PC-3 (cell line): Measurements from ENCODE around the gene CFAP44. TPM values are rescaled to one million over a fixed set of nuclear protein-coding genes. Genes with fewer than 3 reads are reported as not detected.

Experiments used
- ATAC-seq: fragments of 200-7000 bp; cut with Tn5 transposase; 2 replicates; pipeline ENCODE4 v1.9.1; 2020; ENCODE audit warnings: mild to moderate bottlenecking, moderate library complexity
- BruUV-seq: library from RNA; stranded (reverse); fragments of 400-500 nt; replicated peaks from 2 replicates; lab custom pipeline; 2021; lab: Mats Ljungman, UMichigan
- CTCF ChIA-PET: fragments of 300-600 bp; sonication (Branson Sonifier 250); formaldehyde crosslinking; loops from one replicate; lab custom pipeline; 2022; ENCODE audit warnings: antibody characterized with exemption; lab: Charles Lee
- POLR2A ChIA-PET: fragments of 300-600 bp; sonication (Branson Sonifier 250); formaldehyde crosslinking; loops from one replicate; lab custom pipeline; 2022; ENCODE audit warnings: antibody characterized with exemption; ENCODE audit not compliant: unreplicated experiment; lab: Charles Lee
- DNase-seq: peaks from one replicate; pipeline ENCODE4 v3.0.0-alpha.2; 2015
- H2AFZ ChIP-seq: fragments of 300-600 bp; sonication (generic); 2 replicates; pipeline ENCODE4 v1.6.0; 2016; ENCODE audit warnings: antibody characterized with exemption, low read length
- H3F3A ChIP-seq: fragments of 300-600 bp; sonication (generic); one replicate; pipeline ENCODE4 v1.6.0; 2017; ENCODE audit warnings: antibody characterized with exemption, low read length, control low read depth, mild to moderate bottlenecking; ENCODE audit not compliant: unreplicated experiment
- H3K27ac ChIP-seq: fragments of 300-600 bp; sonication (generic); 2 replicates; pipeline ENCODE4 v1.5.1; 2016; ENCODE audit warnings: mild to moderate bottlenecking, low read length
- H3K27me3 ChIP-seq: fragments of 300-600 bp; sonication (generic); 2 replicates; pipeline ENCODE4 v1.6.1; 2016; ENCODE audit warnings: low read length, mixed read lengths
- H3K36me3 ChIP-seq: fragments of 300-600 bp; sonication (generic); 2 replicates; pipeline ENCODE4 v1.6.1; 2016; ENCODE audit warnings: low read depth, mixed run types, low read length, mixed read lengths
- H3K4me1 ChIP-seq: fragments of 300-600 bp; sonication (generic); 2 replicates; pipeline ENCODE4 v1.5.1; 2016; ENCODE audit warnings: low read length; ENCODE audit not compliant: insufficient read depth
- H3K4me2 ChIP-seq: fragments of 300-600 bp; sonication (generic); 2 replicates; pipeline ENCODE4 v1.6.0; 2016; ENCODE audit warnings: low read length
- H3K4me3 ChIP-seq: fragments of 300-600 bp; sonication (generic); 2 replicates; pipeline ENCODE4 v1.5.1; 2016; ENCODE audit warnings: mild to moderate bottlenecking, low read length, mixed read lengths
- H3K79me2 ChIP-seq: fragments of 300-600 bp; sonication (generic); 2 replicates; pipeline ENCODE4 v1.6.1; 2017; ENCODE audit warnings: low read length, mixed read lengths
- H3K9ac ChIP-seq: fragments of 300-600 bp; sonication (generic); 2 replicates; pipeline ENCODE4 v1.6.0; 2016; ENCODE audit warnings: mild to moderate bottlenecking, low read length
- H3K9me2 ChIP-seq: fragments of 300-600 bp; sonication (generic); replicated peaks from 2 replicates; pipeline ENCODE4 v1.6.1; 2016; ENCODE audit warnings: mixed run types, low read length, mixed read lengths
- H3K9me3 ChIP-seq: fragments of 300-600 bp; sonication (generic); 2 replicates; pipeline ENCODE4 v1.6.1; 2016; ENCODE audit warnings: low read length, mixed read lengths
- H4K20me1 ChIP-seq: fragments of 300-600 bp; sonication (generic); 2 replicates; pipeline ENCODE4 v1.6.1; 2016; ENCODE audit warnings: low read length, mixed read lengths
- CTCF ChIP-seq: fragments of 300-600 bp; sonication (generic); conservative IDR thresholded peaks from 2 replicates; pipeline ENCODE4 v1.5.1; 2017; ENCODE audit warnings: antibody characterized with exemption, low read depth, mild to moderate bottlenecking, low read length
- EZH2 ChIP-seq: fragments of 300-600 bp; sonication (generic); IDR thresholded peaks from one replicate; pipeline ENCODE4 v1.6.1; 2017; ENCODE audit warnings: antibody characterized with exemption, mild to moderate bottlenecking, low read length; ENCODE audit not compliant: unreplicated experiment
- EZH2phosphoT487 ChIP-seq: fragments of 300-600 bp; sonication (generic); IDR thresholded peaks from 2 replicates; pipeline ENCODE4 v1.6.1; 2018; ENCODE audit warnings: mild to moderate bottlenecking, antibody characterized with exemption, low read length, borderline replicate concordance
- intact Hi-C: fragments of 100-400 bp; cut with micrococcal nuclease; formaldehyde crosslinking; loops from 2 replicates; pipeline ENCODE4 v1.9.0; 2023
- total RNA-seq: library from RNA; depleted of rRNA; stranded (reverse); fragments of >200 nt; gene quantifications from 2 replicates; pipeline ENCODE4 v1.2.3, GENCODE V29; 2014

Gene CFAP44
- total RNA-seq, 1 experiment from 2014 or later: 9.0 TPM

GRCh38 chr3:113437411-113437810 is 3.9 kb downstream of the CFAP44 start:
- Histone ChIP-seq H3F3A (no peaks in the 10 kb centered on the region), H3K27ac (no peak overlapping the region), H3K36me3 (peaks cover 6% of the 10 kb centered on the region; the same call in 1 of the 2 replicates), H3K4me3 (no peak overlapping the region), H3K9ac (no peak overlapping the region), H3K9me3 (no peaks in the 10 kb centered on the region), H2AFZ (no peak overlapping the region), H3K79me2 (no peaks in the 10 kb centered on the region), H3K4me1 (peaks cover 14% of the 10 kb centered on the region; the same call in 1 of the 2 replicates), H3K4me2 (no peak overlapping the region), H4K20me1 (no peaks in the 10 kb centered on the region), H3K9me2 (no peaks in the 10 kb centered on the region), H3K27me3 (no peaks in the 10 kb centered on the region)
- no TSS peak for BruUV-seq
- ATAC-seq (no peak), DNase-seq (no peak)
- intact Hi-C loops: no loop called here
- ChIA-PET CTCF (no interaction called here), POLR2A (no interaction called here)
- TF ChIP-seq CTCF (no peak), EZH2 (no peak), EZH2phosphoT487 (no peak)

DNA sequence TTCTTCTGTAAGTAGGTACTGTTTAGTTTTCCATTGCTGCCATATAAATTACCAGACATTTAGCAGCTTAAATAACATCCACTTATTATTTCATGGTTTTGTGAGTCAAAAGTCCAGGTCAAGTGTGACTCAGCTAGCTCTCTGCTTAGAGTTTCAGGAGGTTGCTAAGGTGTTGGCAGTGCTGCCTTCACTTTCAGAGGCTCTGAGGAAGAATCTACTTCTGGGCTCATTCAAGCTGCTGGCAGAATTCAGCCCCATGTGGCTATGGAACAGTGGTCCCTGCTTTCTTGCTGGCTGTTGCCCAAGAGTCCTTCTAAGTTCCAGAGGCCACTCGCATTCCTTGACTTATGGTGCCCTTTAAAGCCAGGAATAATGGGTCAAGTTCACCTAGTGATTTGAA is 4.5 kb downstream of the CFAP44 start:
- no peak overlapping the region for H2AFZ ChIP-seq
- H4K20me1 ChIP-seq: no peaks in the 10 kb centered on the region
- peaks cover 14% of the 10 kb centered on the region; the same call in 1 of the 2 replicates for H3K4me1 ChIP-seq
- ChIA-PET CTCF (interaction anchor here (0.6 kb wide), 1 partner anchor 101 kb away, joined by 3 read pairs; no protein-coding TSS in a partner anchor), POLR2A (interaction anchor here (0.5 kb wide), 1 partner anchor 120 kb away, joined by 3 read pairs; no protein-coding TSS in a partner anchor)
- 0 out of 2 replicates have a peak overlapping the region, but pooled peaks have one; percentile 1 for H3K4me2 ChIP-seq
- TF ChIP-seq EZH2phosphoT487 (no peak), EZH2 (no peak), CTCF (no peak)
- ATAC-seq (peak; percentile 94), DNase-seq (peak; percentile 73)
- no peaks in the 10 kb centered on the region for H3K27me3 ChIP-seq
- no peaks in the 10 kb centered on the region for H3K79me2 ChIP-seq
- H3K27ac ChIP-seq: no peak overlapping the region
- no peak overlapping the region for H3K9ac ChIP-seq
- no peak overlapping the region for H3K4me3 ChIP-seq
- intact Hi-C loops: no loop called here
- peaks cover 6% of the 10 kb centered on the region; the same call in 1 of the 2 replicates for H3K36me3 ChIP-seq
- no peaks in the 10 kb centered on the region for H3K9me3 ChIP-seq
- H3F3A ChIP-seq: no peaks in the 10 kb centered on the region
- no TSS peak for BruUV-seq
- no peaks in the 10 kb centered on the region for H3K9me2 ChIP-seq

DNA sequence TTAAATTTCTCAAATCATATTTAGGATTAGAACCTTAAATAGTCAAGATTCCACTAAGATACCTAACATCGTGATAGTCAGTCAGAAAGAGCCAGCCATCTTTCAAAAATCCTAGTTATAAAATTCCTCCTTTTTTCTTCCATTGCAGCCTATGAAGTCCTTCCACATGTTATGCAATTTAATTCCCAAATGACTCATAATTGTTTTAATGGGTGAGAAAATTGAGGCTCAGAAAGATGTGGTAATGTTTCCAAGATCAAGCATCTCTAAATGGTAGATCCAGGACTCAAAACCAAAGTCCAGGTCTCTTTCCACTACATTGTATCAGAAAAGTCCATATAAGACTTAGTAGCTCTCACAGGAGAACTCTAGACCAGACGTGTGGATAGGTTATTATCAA is 9.5 kb downstream of the CFAP44 start:
- intact Hi-C loops: no loop called here

More for the DNA sequence above, 9.5 kb downstream of the CFAP44 start:
- no peak overlapping the region for H3K27ac ChIP-seq
- DNase-seq (no peak), ATAC-seq (no peak)
- BruUV-seq: no TSS peak
- H3K79me2 ChIP-seq: no peaks in the 10 kb centered on the region
- H3K4me2 ChIP-seq: no peak overlapping the region
- H3F3A ChIP-seq: no peaks in the 10 kb centered on the region
- CTCF ChIA-PET: interaction anchor here (0.5 kb wide), 1 partner anchor 55 kb away, joined by 3 read pairs; no protein-coding TSS in a partner anchor
- no peak overlapping the region for H3K4me3 ChIP-seq
- H3K9me2 ChIP-seq: no peaks in the 10 kb centered on the region
- H3K9me3 ChIP-seq: no peaks in the 10 kb centered on the region
- no peak overlapping the region for H2AFZ ChIP-seq
- H3K36me3 ChIP-seq: peaks cover 14% of the 10 kb centered on the region
- H3K4me1 ChIP-seq: peaks cover 17% of the 10 kb centered on the region; the same call in 1 of the 2 replicates
- H4K20me1 ChIP-seq: no peaks in the 10 kb centered on the region
- POLR2A ChIA-PET: no interaction called here
- H3K27me3 ChIP-seq: no peaks in the 10 kb centered on the region
- no peak overlapping the region for H3K9ac ChIP-seq
- no peak for TF ChIP-seq EZH2phosphoT487
- no peak for TF ChIP-seq CTCF
- no peak for TF ChIP-seq EZH2
